Activated CD8-positive, alpha-beta memory T cell treated with anti-CD3 and anti-CD28 coated beads, Interleukin-2, amount 50 U/mL, for 48 hours (primary cell): ENCODE results near the gene INO80D.
"Not testable (repeated sequence)": the region's sequence is repeated elsewhere in the genome, so short reads cannot be mapped to it uniquely, and the experiment has no call there.

ENCODE experiments used
- DNase-seq: peaks from one replicate; pipeline ENCODE4 v3.0.0-alpha.2; 2020

The INO80D gene

GRCh38 chr2:206085742-206086445, at the start of gene INO80D:
TSS of gene INO80D (minus strand) at chr2:206086174. CDS start at chr2:206063016, 23,158 bp downstream.
- DNase-seq, result peak; percentile 84

- DNase-seq, result no peak
Observed at GRCh38 chr2:206127656-206128055, 41.7 kb upstream of the INO80D start.

- DNase-seq, result no peak
Observed at GRCh38 chr2:206125901-206126300, 39.9 kb upstream of the INO80D start.

- not testable (repeated sequence) for DNase-seq
Observed at GRCh38 chr2:206122569-206122968, 36.6 kb upstream of the INO80D start.

- DNase-seq, result no peak
Observed at GRCh38 chr2:206116278-206116677, 30.3 kb upstream of the INO80D start.

GRCh38 chr2:206115026-206115578, 29.1 kb upstream of the INO80D start:
- DNase-seq, result no peak

- no peak for DNase-seq
Observed at GRCh38 chr2:206112846-206113547, 27.0 kb upstream of the INO80D start.

- no peak for DNase-seq
Observed at GRCh38 chr2:206112108-206112507, 26.1 kb upstream of the INO80D start.

- no peak for DNase-seq
Observed at GRCh38 chr2:206108713-206109112, 22.7 kb upstream of the INO80D start.

- no peak for DNase-seq
Observed at GRCh38 chr2:206105541-206105940, 19.6 kb upstream of the INO80D start.

- DNase-seq, result no peak
Observed at GRCh38 chr2:206105038-206105437, 19.1 kb upstream of the INO80D start.

GRCh38 chr2:206098872-206099271, 12.9 kb upstream of the INO80D start:
- DNase-seq, result not testable (repeated sequence)

GRCh38 chr2:206098471-206098870, 12.5 kb upstream of the INO80D start:
- DNase-seq, result no peak

- DNase-seq, result no peak
Observed at GRCh38 chr2:206096876-206097275, 10.9 kb upstream of the INO80D start.

GRCh38 chr2:206095536-206096332, 9.8 kb upstream of the INO80D start:
- no peak for DNase-seq

GRCh38 chr2:206092297-206092696, 6.3 kb upstream of the INO80D start:
- DNase-seq, result no peak

GRCh38 chr2:206088248-206088647, 2.3 kb upstream of the INO80D start:
- no peak for DNase-seq

GRCh38 chr2:206086716-206087350, 859 bp upstream of the INO80D start:
- no peak for DNase-seq

- DNase-seq, result peak; percentile 78
Observed at GRCh38 chr2:206084870-206085741, 868 bp downstream of the INO80D start.

GRCh38 chr2:206084439-206084869, 1.5 kb downstream of the INO80D start:
- DNase-seq, result peak; percentile 59

GRCh38 chr2:206083602-206084438, 2.2 kb downstream of the INO80D start:
- peak; percentile 57 for DNase-seq
